Lung (tissue), 12 donors: ENCODE measurements around the gene NPHP4. TPM values are rescaled to one million over a fixed set of nuclear protein-coding genes. Genes with fewer than 3 reads are reported as not detected.

Experiments
- ATAC-seq: fragments of 200-7000 bp; cut with Tn5 transposase; one replicate; pipeline ENCODE4 v1.9.1; 2020; ENCODE audit warnings: moderate number of reproducible peaks; ENCODE audit not compliant: insufficient read depth, low FRiP score
- DNase-seq, 3 donors: peaks; one replicate each; pipeline ENCODE4 v3.0.0-alpha.2; 2013 to 2017
- H3K27ac ChIP-seq, 2 donors: one replicate each; pipeline ENCODE4 v1.5.1; 2013; ENCODE audit warnings: mild to moderate bottlenecking in 2 of 2, moderate library complexity in 2 of 2, control low read depth in 1 of 2, inconsistent platforms in 1 of 2, low read depth in 1 of 2, low read length in 1 of 2
- H3K27me3 ChIP-seq, 3 donors: one replicate each; pipeline ENCODE4 v1.5.1; 2013; ENCODE audit warnings: low read length in 2 of 3; ENCODE audit not compliant: control insufficient read depth in 3 of 3, insufficient read depth in 3 of 3
- H3K36me3 ChIP-seq, 4 donors: one replicate each; pipeline ENCODE4 v1.5.1; 2013; ENCODE audit warnings: low read length in 4 of 4, mild to moderate bottlenecking in 1 of 4, moderate library complexity in 1 of 4; ENCODE audit not compliant: control insufficient read depth in 4 of 4, insufficient read depth in 4 of 4
- H3K4me1 ChIP-seq, 5 donors: one replicate each; pipeline ENCODE4 v1.5.1; 2013; ENCODE audit warnings: low read length in 5 of 5, mild to moderate bottlenecking in 2 of 5, moderate library complexity in 1 of 5; ENCODE audit not compliant: control insufficient read depth in 5 of 5, insufficient read depth in 5 of 5
- H3K4me3 ChIP-seq: one replicate; pipeline ENCODE4 v1.5.1; 2013; ENCODE audit warnings: mild to moderate bottlenecking, control low read depth, moderate library complexity
- H3K9ac ChIP-seq, 2 donors: one replicate each; pipeline ENCODE4 v1.5.1; 2013; ENCODE audit warnings: low read length in 2 of 2, control low read depth in 1 of 2; ENCODE audit not compliant: insufficient read depth in 1 of 2
- H3K9me3 ChIP-seq, 4 donors: one replicate each; pipeline ENCODE4 v1.5.1; 2013; ENCODE audit warnings: low read length in 3 of 4, mild to moderate bottlenecking in 1 of 4, moderate library complexity in 1 of 4; ENCODE audit not compliant: control insufficient read depth in 4 of 4, insufficient read depth in 3 of 4
- WGBS, 2 donors: extraction: QIAGEN DNeasy Blood & Tissue Kit; methylation state at CpG; one replicate each; pipeline ENCODE4 v1.1.7; 2013; 5-methylcytosine and 5-hydroxymethylcytosine counted together
- polyA plus RNA-seq, 2 donors: library from polyadenylated mRNA; stranded (reverse); fragments of 200-250 nt; gene quantifications; one replicate each; pipeline ENCODE4 v1.2.1, GENCODE V29; 2013
- total RNA-seq, 2 donors: library from RNA; depleted of rRNA in 1 of 2; stranded (reverse); fragments of >200 nt in 1 of 2; gene quantifications; one replicate each; pipeline ENCODE4 v1.2.1, GENCODE V29; 2014 to 2021
- TF ChIP-seq, protein P1 (sequence below): IDR thresholded peaks from 2 replicates; pipeline ENCODE4 v1.5.1; 2012; ENCODE audit warnings: mild to moderate bottlenecking; ENCODE audit errors: control extremely low read depth, extremely low read depth
- donor health status: control.
- donor health status: control.
- donor health status: Bipolar disorder and iron deficiency.
- donor health status: healthy.
- donor health status: DM: yes; HTN: yes; CAD: no.

The NPHP4 gene
- total and polyA plus RNA-seq, 4 donors: 6.0 to 23.3 (median 11.1) TPM

GRCh38 chr1:5858844-5859407, 133.3 kb downstream of the NPHP4 start:
- H3K4me1 ChIP-seq: no peaks in the 10 kb centered on the region
- H3K9me3 ChIP-seq: no peaks in the 10 kb centered on the region
- ATAC-seq: no peak
- H3K4me3 ChIP-seq: no peak overlapping the region
- no peaks in the 10 kb centered on the region for H3K27me3 ChIP-seq
- no peak overlapping the region for H3K9ac ChIP-seq
- H3K36me3 ChIP-seq: peaks cover 0 to 16% (median 4%) of the 10 kb centered on the region in 4 donors
- 90% methylated on average over 25 of the region's 25 CpGs for WGBS, 2 donors
- no peak for DNase-seq
- TF ChIP-seq, protein P1, sequence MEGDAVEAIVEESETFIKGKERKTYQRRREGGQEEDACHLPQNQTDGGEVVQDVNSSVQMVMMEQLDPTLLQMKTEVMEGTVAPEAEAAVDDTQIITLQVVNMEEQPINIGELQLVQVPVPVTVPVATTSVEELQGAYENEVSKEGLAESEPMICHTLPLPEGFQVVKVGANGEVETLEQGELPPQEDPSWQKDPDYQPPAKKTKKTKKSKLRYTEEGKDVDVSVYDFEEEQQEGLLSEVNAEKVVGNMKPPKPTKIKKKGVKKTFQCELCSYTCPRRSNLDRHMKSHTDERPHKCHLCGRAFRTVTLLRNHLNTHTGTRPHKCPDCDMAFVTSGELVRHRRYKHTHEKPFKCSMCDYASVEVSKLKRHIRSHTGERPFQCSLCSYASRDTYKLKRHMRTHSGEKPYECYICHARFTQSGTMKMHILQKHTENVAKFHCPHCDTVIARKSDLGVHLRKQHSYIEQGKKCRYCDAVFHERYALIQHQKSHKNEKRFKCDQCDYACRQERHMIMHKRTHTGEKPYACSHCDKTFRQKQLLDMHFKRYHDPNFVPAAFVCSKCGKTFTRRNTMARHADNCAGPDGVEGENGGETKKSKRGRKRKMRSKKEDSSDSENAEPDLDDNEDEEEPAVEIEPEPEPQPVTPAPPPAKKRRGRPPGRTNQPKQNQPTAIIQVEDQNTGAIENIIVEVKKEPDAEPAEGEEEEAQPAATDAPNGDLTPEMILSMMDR: no peak
- H3K27ac ChIP-seq: no peak overlapping the region

DNA sequence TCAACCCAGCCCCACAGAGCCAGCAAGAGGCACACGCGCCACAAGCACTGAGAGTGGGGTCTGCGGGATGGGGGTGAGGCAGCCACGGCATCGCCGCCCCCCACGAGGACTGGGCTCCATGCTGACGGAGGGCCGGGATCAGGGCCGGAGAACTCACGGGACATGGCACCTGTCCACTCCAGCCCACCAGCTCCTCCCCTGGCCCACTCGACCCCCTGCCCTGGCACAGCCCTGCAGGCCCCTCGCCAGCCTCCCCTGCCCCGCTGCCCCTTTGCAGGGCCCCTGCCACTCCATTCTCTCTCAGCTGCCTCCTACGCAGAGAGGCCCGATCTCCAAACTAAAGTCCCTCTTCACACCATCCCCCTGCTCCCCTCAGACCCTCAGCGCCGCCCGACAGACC, 134.0 kb downstream of the NPHP4 start:
- TF ChIP-seq, protein P1: no peak
- DNase-seq (no peak), ATAC-seq (no peak)
- peaks cover 0 to 14% (median 3%) of the 10 kb centered on the region in 4 donors for H3K36me3 ChIP-seq
- no peak overlapping the region for H3K9ac ChIP-seq
- H3K27me3 ChIP-seq: no peaks in the 10 kb centered on the region
- H3K9me3 ChIP-seq: no peaks in the 10 kb centered on the region
- H3K4me1 ChIP-seq: no peaks in the 10 kb centered on the region
- WGBS, 2 donors: 92 to 95% methylated on average over 18 to 19 of the region's 19 CpGs
- H3K4me3 ChIP-seq: no peak overlapping the region
- H3K27ac ChIP-seq: no peak overlapping the region

DNA sequence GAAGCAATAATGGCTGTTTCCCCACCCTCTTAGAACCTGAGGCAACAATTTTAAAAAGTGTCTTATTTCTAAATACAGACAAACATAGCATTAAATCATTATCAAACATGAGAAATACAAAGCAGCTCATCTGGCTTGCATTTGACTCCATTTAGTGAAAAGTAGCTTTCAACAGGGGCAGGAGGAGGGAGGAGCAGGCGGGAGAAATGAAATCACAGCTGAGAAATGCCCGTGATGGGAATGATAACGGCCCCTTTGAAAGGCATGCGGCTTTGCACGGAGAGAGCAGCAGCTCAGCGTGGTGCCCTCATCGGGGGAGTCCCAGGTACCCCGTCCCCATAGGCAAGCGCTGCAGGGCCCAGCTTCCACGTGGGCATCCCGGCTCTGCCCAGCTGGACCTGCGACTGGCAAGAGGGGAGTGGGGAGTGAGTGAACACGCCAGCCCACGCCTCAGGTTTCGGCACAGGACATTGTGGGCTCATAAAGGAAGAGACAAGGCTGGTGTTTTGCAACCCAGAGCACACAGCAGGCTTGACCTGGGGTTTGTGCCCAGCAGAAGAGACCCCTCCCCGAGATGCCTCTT, 134.6 kb downstream of the NPHP4 start:
- Histone ChIP-seq H3K9ac (no peak overlapping the region), H3K36me3 (peaks cover 0 to 10% (median 2%) of the 10 kb centered on the region in 4 donors), H3K4me1 (no peaks in the 10 kb centered on the region), H3K27ac (no peak overlapping the region), H3K9me3 (no peaks in the 10 kb centered on the region), H3K4me3 (no peak overlapping the region), H3K27me3 (no peaks in the 10 kb centered on the region)
- ATAC-seq: no peak
- 68 to 72% methylated on average over 16 of the region's 16 CpGs for WGBS, 2 donors
- DNase-seq: no peak
- TF ChIP-seq, protein P1: no peak
